HUES64 (cell line): ENCODE measurements around the gene CYP2A13.
"Not testable (repeated sequence)": the region's sequence is repeated elsewhere in the genome, so short reads cannot be mapped to it uniquely, and the experiment has no call there.

Source experiments
- H3K27ac ChIP-seq: 2 replicates; pipeline ENCODE4 v1.7.0; 2013; ENCODE audit warnings: low read depth, low read length, inconsistent platforms
- H3K27me3 ChIP-seq: 2 replicates; pipeline ENCODE4 v1.6.1; 2013; ENCODE audit warnings: mild to moderate bottlenecking, low read length; ENCODE audit not compliant: insufficient read depth
- H3K36me3 ChIP-seq: 2 replicates; pipeline ENCODE4 v1.6.1; 2013; ENCODE audit warnings: mild to moderate bottlenecking, low read length; ENCODE audit not compliant: insufficient read depth
- H3K4me1 ChIP-seq: 2 replicates; pipeline ENCODE4 v1.6.1; 2013; ENCODE audit warnings: mild to moderate bottlenecking, low read length, moderate library complexity; ENCODE audit not compliant: insufficient read depth
- H3K4me3 ChIP-seq: 2 replicates; pipeline ENCODE4 v1.5.1; 2013; ENCODE audit warnings: mild to moderate bottlenecking, low read length, moderate library complexity
- H3K9ac ChIP-seq: 2 replicates; pipeline ENCODE4 v1.6.1; 2013; ENCODE audit warnings: mild to moderate bottlenecking, low read depth, low read length
- H3K9me3 ChIP-seq: 2 replicates; pipeline ENCODE4 v1.6.1; 2013; ENCODE audit warnings: low read depth, low read length; ENCODE audit not compliant: insufficient read depth
- WGBS: fragments of 150-250, 120-280 bp; methylation state at CpG from one replicate; pipeline ENCODE4 v1.1.7; 2013; ENCODE audit warnings: missing lambda C conversion rate; 5-methylcytosine and 5-hydroxymethylcytosine counted together

The CYP2A13 gene

DNA sequence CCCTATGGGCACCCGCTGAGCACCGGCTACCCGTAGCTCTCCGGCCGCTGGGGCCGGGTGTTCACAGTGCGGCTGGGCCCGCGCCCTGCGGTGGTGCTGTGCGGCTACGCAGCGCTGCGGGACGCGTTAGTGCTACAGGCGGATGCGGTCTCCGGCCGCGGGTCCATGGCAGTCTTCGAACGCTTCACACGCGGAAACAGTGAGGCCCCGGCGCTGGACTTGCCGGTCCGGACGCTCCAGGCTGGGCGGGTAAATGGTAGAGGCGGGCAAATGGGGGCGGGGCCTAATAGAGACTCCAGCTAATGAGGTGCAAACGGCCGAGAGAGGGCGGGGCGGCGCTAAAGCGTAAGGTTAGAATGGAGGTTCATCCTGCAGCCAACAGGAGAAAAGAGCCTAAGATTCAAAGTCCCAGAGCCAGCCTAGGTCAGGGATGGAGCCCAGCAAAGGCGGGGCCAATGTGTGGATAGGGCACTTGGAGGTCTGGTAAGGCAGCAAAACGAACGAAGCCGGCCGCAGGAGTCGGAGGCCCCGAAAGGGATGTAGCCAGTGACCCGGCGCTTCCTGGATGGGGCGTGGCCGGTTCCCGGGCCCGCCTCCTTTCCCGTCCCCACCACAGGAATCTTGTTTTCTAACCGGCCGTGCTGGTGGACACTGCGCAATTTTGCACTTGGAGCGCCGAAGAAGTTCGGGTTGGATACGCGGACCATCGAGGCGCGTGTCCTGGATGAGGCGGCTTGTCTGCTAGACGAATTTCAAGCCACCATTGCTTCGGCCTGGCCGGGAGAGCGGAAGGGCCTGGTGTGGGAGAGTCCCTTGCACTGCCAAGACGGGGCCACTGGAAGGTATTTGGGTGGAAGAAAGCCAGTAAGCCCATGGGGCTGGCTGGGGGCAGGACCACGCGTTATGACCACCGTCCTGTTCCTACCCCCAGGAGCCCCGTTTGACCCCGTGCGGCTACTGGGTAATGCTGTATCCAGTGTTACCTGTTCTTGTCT is 47.4 kb downstream of the CYP2A13 start:
- H3K4me3 ChIP-seq, result peak overlapping the region; percentile 65
- H3K9ac ChIP-seq, result peak overlapping the region; percentile 54
- 17% methylated on average over 64 of the region's 76 CpGs for WGBS
- not testable (repeated sequence) for H3K36me3 ChIP-seq, H3K9me3 ChIP-seq, H3K27me3 ChIP-seq, H3K4me1 ChIP-seq
- H3K27ac ChIP-seq, result peak overlapping the region; percentile 71; the same call in 1 of the 2 replicates

DNA sequence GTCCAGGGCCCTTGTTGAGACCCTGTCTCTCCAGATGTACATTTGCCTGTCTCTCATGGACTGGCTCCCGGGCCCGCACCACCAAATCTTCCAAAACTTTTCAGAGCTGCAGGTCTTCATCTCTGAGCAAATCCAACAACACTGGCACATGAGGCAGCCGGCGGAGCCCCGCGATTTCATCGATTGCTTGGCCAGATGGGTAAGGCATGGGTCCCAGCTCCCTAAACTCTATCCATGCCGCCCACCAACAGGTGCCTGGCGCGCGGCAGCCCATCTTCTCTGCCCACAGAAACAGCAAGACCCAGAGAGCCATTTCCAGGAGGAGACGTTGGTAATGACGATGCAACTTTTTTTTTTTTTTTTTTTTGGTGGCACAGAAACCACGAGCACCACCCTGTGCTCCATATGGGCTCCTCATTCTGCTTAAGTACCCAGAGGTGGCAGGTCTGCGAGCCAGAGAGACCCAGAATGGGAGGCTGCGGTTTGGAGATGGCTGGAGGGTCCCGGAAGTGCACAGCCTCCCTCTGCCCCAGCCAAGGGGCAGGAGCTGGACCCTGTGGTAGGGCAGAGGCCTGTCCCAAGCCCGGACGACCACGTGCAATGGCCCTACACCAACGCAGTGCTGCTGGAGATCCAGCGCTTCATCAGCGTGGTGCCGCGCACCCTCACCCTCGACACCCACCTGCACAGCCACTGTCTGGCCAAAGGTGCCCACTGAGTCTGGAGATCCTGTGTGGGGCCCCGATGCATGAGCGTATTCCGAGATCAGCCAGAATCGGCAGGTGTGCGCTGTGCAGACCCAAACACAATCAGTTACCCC is 48.6 kb downstream of the CYP2A13 start:
- no peaks in the 10 kb centered on the region for H3K36me3 ChIP-seq

DNA sequence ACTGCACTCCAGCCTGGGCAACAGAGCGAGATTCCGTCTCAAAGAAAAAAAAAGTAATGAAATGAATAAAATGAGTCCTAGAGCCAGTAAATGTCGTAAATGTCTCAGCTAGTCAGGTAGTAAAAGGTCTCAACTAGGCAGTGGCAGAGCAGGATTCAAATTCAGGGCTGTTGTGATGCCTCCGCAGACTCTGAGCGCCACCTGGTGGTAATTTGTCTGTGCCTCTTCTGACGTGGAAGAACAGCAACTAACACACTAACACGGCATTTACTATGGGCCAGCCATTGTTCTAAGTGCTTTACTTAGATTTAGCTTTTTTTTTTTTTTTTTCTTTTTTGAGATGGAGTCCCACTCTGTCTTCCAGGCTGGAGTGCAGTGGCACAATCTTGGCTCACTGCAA is 56.2 kb downstream of the CYP2A13 start:
- 51% methylated on average over 7 of the region's 7 CpGs for WGBS
- no peaks in the 10 kb centered on the region for H3K36me3 ChIP-seq
- no peaks in the 10 kb centered on the region for H3K9me3 ChIP-seq
- no peaks in the 10 kb centered on the region for H3K4me1 ChIP-seq
- H3K27me3 ChIP-seq, result no peaks in the 10 kb centered on the region
- no peak overlapping the region for H3K4me3 ChIP-seq
- no peak overlapping the region for H3K9ac ChIP-seq
- H3K27ac ChIP-seq, result no peak overlapping the region

More for the DNA sequence above, 48.6 kb downstream of the CYP2A13 start:
- H3K9ac ChIP-seq, result no peak overlapping the region
- H3K9me3 ChIP-seq, result no peaks in the 10 kb centered on the region
- WGBS, result 96% methylated on average over 31 of the region's 31 CpGs
- H3K27me3 ChIP-seq, result peaks cover 10% of the 10 kb centered on the region
- no peaks in the 10 kb centered on the region for H3K4me1 ChIP-seq
- H3K4me3 ChIP-seq, result peak overlapping the region; percentile 65; the same call in 1 of the 2 replicates
- H3K27ac ChIP-seq, result no peak overlapping the region
